Transverse colon (tissue), 4 donors: ENCODE results near the gene ATP10D. TPM values are rescaled to one million over a fixed set of nuclear protein-coding genes. Genes with fewer than 3 reads are reported as not detected.
"Not testable (repeated sequence)": the region's sequence is repeated elsewhere in the genome, so short reads cannot be mapped to it uniquely, and the experiment has no call there.

ENCODE experiments used
- DNase-seq: peaks from one replicate; pipeline ENCODE4 v3.0.0-alpha.2; 2019
- H3K27ac ChIP-seq, 4 donors: fragments of 200-600 bp; sonication (generic); 2 replicates each; pipeline ENCODE4 v1.5.1; 2016 to 2018; ENCODE audit warnings: inconsistent platforms in 4 of 4
- H3K27me3 ChIP-seq: fragments of 200-600 bp; sonication (generic); 2 replicates; pipeline ENCODE4 v1.5.1; 2017; ENCODE audit warnings: inconsistent platforms
- H3K36me3 ChIP-seq, 4 donors: fragments of 200-600 bp; sonication (generic); 2 replicates each; pipeline ENCODE4 v1.5.1; 2017 to 2019; ENCODE audit warnings: inconsistent platforms in 4 of 4
- H3K4me1 ChIP-seq, 4 donors: fragments of 200-600 bp; sonication (generic); 2 replicates each; pipeline ENCODE4 v1.5.1; 2017 to 2020; ENCODE audit warnings: inconsistent platforms in 4 of 4
- H3K4me3 ChIP-seq, 4 donors: fragments of 200-600 bp; sonication (generic); 1 replicate in 1 of 4; 2 replicates in 3 of 4; pipeline versions ENCODE4 v1.5.1 to v1.6.1; 2017 to 2019; ENCODE audit warnings: inconsistent platforms in 4 of 4
- H3K9me3 ChIP-seq, 2 donors: fragments of 200-600 bp; sonication (generic); 2 replicates each; pipeline ENCODE4 v1.5.1; 2017 to 2019; ENCODE audit warnings: inconsistent platforms in 2 of 2
- EP300 ChIP-seq: sonication (generic); formaldehyde crosslinking; IDR thresholded peaks from one replicate; pipeline ENCODE4 v1.6.1; 2017; ENCODE audit warnings: antibody characterized with exemption, low read depth
- POLR2A ChIP-seq: fragments of 450-650 bp; IDR thresholded peaks from one replicate; pipeline ENCODE4 v1.6.1; 2016; ENCODE audit warnings: antibody characterized with exemption, mild to moderate bottlenecking, moderate library complexity
- POLR2AphosphoS5 ChIP-seq, 3 donors: sonication (generic); formaldehyde crosslinking; IDR thresholded peaks; one replicate each; pipeline ENCODE4 v1.6.1; 2016; ENCODE audit warnings: antibody characterized with exemption in 3 of 3
- WGBS, 2 donors: methylation state at CpG; one replicate each; pipeline ENCODE4 v1.1.5; 2018; ENCODE audit warnings: low coverage in 1 of 2; 5-methylcytosine and 5-hydroxymethylcytosine counted together
- in situ Hi-C, 4 donors: fragments of 200-750 bp; cut with MboI; loops; one replicate each; pipeline versions ENCODE4 v1.15.0 to v1.15.1; 2017; ENCODE audit warnings: low sequenced_read_pairs in 3 of 4, low pct_ligation_motif_present in 1 of 4, low pct_unique_long_range_greater_than_20kb in 1 of 4
- intact Hi-C: fragments of 100-400 bp; cut with DNase I; formaldehyde crosslinking; loops from one replicate; pipeline ENCODE4 v1.15.1; 2023; ENCODE audit warnings: low total_unique reads
- total RNA-seq, 4 donors: library from RNA; depleted of rRNA; stranded (reverse); fragments of >200 nt; gene quantifications; one replicate each; pipeline ENCODE4 v1.1.0, GENCODE V29; 2016
- TF ChIP-seq, protein P1 (sequence below), 5 experiments: fragments of 200-600 bp in 3 of 5; fragments of 450-650 bp in 2 of 5; sonication (generic) in 3 of 5; IDR thresholded peaks; 1 replicate in 2 of 5; 2 replicates in 3 of 5; pipeline ENCODE4 v1.5.1; 2016 to 2017; ENCODE audit warnings: antibody characterized with exemption in 5 of 5, inconsistent platforms in 3 of 5, mild to moderate bottlenecking in 2 of 5, moderate library complexity in 1 of 5

The ATP10D gene
- total RNA-seq, 4 donors from 2014 or later, result 3.8 to 14.1 (median 7.7) TPM

DNA sequence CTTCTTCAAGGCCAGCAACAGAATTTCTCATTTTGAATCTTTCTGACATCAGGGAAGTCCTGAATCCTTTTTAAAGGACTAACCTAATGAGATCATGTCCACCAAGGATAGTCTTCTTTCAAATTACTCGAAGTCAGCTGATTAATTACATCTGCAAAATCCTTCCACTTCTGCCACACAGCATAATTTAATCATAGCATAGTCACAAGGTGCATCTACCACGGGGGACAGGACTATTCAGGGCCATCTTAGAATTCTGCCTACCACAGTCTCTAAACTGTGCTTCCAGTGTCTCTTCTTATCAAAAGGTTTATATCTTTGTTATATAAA, 53.7 kb downstream of the ATP10D start:
- TF ChIP-seq EP300 (no peak), POLR2A (no peak), POLR2AphosphoS5 (IDR thresholded peaks at IDR 0.05) (no peak)
- TF ChIP-seq, protein P1, sequence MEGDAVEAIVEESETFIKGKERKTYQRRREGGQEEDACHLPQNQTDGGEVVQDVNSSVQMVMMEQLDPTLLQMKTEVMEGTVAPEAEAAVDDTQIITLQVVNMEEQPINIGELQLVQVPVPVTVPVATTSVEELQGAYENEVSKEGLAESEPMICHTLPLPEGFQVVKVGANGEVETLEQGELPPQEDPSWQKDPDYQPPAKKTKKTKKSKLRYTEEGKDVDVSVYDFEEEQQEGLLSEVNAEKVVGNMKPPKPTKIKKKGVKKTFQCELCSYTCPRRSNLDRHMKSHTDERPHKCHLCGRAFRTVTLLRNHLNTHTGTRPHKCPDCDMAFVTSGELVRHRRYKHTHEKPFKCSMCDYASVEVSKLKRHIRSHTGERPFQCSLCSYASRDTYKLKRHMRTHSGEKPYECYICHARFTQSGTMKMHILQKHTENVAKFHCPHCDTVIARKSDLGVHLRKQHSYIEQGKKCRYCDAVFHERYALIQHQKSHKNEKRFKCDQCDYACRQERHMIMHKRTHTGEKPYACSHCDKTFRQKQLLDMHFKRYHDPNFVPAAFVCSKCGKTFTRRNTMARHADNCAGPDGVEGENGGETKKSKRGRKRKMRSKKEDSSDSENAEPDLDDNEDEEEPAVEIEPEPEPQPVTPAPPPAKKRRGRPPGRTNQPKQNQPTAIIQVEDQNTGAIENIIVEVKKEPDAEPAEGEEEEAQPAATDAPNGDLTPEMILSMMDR (IDR thresholded peaks at IDR 0.05), result no peak
- DNase-seq, result no peak
- Histone ChIP-seq H3K9me3 (no peaks in the 10 kb centered on the region), H3K4me3 (no peak overlapping the region), H3K27me3 (no peaks in the 10 kb centered on the region), H3K27ac (no peak overlapping the region), H3K36me3 (peaks cover 0 to 7% (median 0%) of the 10 kb centered on the region in 4 donors), H3K4me1 (no peaks in the 10 kb centered on the region)
- 75 to 88% methylated on average over 2 of the region's 2 CpGs for WGBS, 2 donors
- intact Hi-C loops (no loop called here), in situ Hi-C loops (no loop called here)

GRCh38 chr4:47542640-47543039, 57.6 kb downstream of the ATP10D start:
- not testable (repeated sequence) for DNase-seq

DNA sequence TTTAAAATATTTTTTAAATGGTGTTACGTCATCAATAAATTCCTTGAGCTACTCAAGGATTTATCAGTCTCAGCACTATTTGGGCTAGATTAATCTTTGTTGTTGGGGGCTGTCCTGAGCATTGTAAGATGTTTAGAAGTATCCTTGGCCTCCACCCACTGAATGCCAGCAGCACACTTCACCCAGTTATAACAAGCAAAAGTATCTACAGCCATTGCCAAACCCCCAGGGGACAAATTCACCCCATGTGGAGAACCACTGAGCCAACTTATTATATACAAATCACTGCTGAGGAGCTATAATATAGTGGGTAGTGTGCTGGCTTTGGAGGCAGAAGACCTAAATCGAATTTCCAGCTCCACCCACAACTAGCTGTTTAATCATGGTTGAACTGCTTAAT, 58.3 kb downstream of the ATP10D start:
- H3K9me3 ChIP-seq, result no peaks in the 10 kb centered on the region
- 67 to 76% methylated on average over 2 of the region's 2 CpGs for WGBS, 2 donors
- no peak overlapping the region for H3K27ac ChIP-seq
- no peaks in the 10 kb centered on the region for H3K27me3 ChIP-seq
- intact Hi-C loops (no loop called here), in situ Hi-C loops (no loop called here)
- no peak for DNase-seq
- TF ChIP-seq POLR2A (no peak), EP300 (no peak), POLR2AphosphoS5 (IDR thresholded peaks at IDR 0.05) (no peak)
- TF ChIP-seq, protein P1 (IDR thresholded peaks at IDR 0.05), result no peak
- H3K4me1 ChIP-seq, result no peaks in the 10 kb centered on the region
- no peak overlapping the region for H3K4me3 ChIP-seq
- peaks cover 0 to 13% (median 0%) of the 10 kb centered on the region in 4 donors for H3K36me3 ChIP-seq

More at GRCh38 chr4:47542640-47543039, 57.6 kb downstream of the ATP10D start:
- intact Hi-C loops, H3K9me3 ChIP-seq, H3K27me3 ChIP-seq, H3K4me1 ChIP-seq, in situ Hi-C loops, H3K27ac ChIP-seq, H3K4me3 ChIP-seq: not testable (repeated sequence)
- H3K36me3 ChIP-seq, result peaks cover 0 to 10% (median 0%) of the 10 kb centered on the region in 4 donors
- 85 to 97% methylated on average over 3 to 5 of the region's 5 CpGs for whole genome bisulfite sequencing, 2 donors

- H3K27me3 ChIP-seq, H3K4me3 ChIP-seq, H3K4me1 ChIP-seq, intact Hi-C loops, H3K9me3 ChIP-seq, DNase-seq, in situ Hi-C loops, H3K27ac ChIP-seq: not testable (repeated sequence)
- WGBS, 2 donors, result 86 to 91% methylated on average over 4 to 7 of the region's 7 CpGs
- peaks cover 0 to 13% (median 0%) of the 10 kb centered on the region in 4 donors for H3K36me3 ChIP-seq
Measured at GRCh38 chr4:47550357-47550756, 65.3 kb downstream of the ATP10D start.

DNA sequence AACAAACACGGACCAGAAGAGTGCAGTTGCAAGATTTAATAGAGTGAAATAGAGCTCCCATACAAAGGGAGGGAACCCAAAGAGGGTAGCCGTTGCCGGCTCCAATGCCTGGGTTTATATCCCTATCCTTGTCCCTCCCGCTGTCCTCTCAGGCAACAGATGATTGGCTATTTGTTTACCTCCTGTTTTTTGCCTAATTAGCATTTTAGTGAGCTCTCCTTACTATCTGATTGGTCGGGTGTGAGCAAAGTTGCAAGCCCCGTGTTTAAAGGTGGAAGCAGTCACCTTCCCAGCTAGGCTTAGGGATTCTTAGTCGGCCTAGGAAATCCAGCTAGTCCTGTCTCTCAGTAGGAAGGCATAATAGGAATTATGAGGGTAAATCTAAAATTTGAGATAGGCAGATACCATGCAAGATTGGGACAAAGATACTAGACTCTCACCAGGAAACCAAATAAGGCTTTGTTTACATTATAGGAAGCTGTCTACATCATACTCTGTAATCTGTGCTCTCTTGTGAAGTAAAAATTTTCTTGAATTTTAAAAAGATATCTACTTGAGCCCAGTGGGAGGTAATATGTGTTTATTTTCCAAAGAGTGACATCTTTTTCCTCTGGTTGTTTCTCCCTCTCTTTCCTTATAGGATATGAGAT, 65.9 kb downstream of the ATP10D start:
- H3K36me3 ChIP-seq, result peaks cover 0 to 13% (median 0%) of the 10 kb centered on the region in 4 donors
- 97 to 100% methylated on average over 3 to 7 of the region's 7 CpGs for WGBS, 2 donors
- intact Hi-C loops, result no loop called here

GRCh38 chr4:47551682-47552081, 66.6 kb downstream of the ATP10D start:
- no peaks in the 10 kb centered on the region for H3K9me3 ChIP-seq
- TF ChIP-seq, protein P1 (IDR thresholded peaks at IDR 0.05), result no peak
- no peak for TF ChIP-seq POLR2A
- in situ Hi-C loops, result no loop called here

More for the DNA sequence above, 65.9 kb downstream of the ATP10D start:
- Histone ChIP-seq H3K27ac (no peak overlapping the region), H3K9me3 (no peaks in the 10 kb centered on the region), H3K4me3 (no peak overlapping the region), H3K27me3 (no peaks in the 10 kb centered on the region), H3K4me1 (no peaks in the 10 kb centered on the region)
- no peak for DNase-seq
- in situ Hi-C loops, result no loop called here
- TF ChIP-seq POLR2AphosphoS5 (IDR thresholded peaks at IDR 0.05), result no peak

More at GRCh38 chr4:47551682-47552081, 66.6 kb downstream of the ATP10D start:
- intact Hi-C loops, result no loop called here
- H3K4me1 ChIP-seq, result no peaks in the 10 kb centered on the region
- no peak overlapping the region for H3K27ac ChIP-seq
- no peak for DNase-seq
- H3K4me3 ChIP-seq, result no peak overlapping the region
- H3K27me3 ChIP-seq, result no peaks in the 10 kb centered on the region
- peaks cover 0 to 12% (median 0%) of the 10 kb centered on the region in 4 donors for H3K36me3 ChIP-seq
